ENCODE measurements around the gene LAMB1.

DNA sequence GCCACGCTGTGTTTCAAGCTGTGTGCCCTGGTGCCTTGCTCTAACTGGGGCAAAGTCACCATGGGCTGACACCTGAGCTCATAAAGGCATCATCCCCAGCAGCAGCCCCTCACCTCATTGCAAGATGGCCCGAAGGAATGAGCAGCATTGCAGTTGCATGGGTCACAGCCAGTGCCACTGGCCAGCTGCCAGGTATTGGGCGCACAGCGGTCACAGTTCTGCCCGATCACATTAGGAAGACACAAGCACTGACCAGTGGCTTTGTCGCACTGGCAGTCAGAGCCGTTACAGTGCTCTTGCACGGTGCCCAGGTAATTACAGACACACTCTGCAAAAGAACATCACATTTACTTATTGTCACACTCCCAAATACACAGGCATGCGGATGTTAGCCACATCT lies 51.1 kb downstream of the LAMB1 start:
- TF ChIP-seq POLR2A (IDR thresholded peaks at IDR 0.05; ENCODE audit: low read depth, low read length) (no peak), TAF1 (IDR thresholded peaks at IDR 0.05; ENCODE audit: low read depth, low read length) (no peak), POLR2AphosphoS5 (IDR thresholded peaks at IDR 0.05; ENCODE audit: low read depth, low read length) (no peak)
